ENCODE results near the gene DENND2A. TPM values are rescaled to one million over a fixed set of nuclear protein-coding genes. Genes with fewer than 3 reads are reported as not detected.
"Not testable (repeated sequence)": the region's sequence is repeated elsewhere in the genome, so short reads cannot be mapped to it uniquely, and the experiment has no call there.

Gene DENND2A
- total and polyA plus RNA-seq, 10 of the 15 experiments (the other 5 are each of a cell fraction or from before 2014, with no cell fraction given) = 0.01 TPM; not detected in 9

GRCh38 chr7:140623980-140624379 is 16.6 kb downstream of the DENND2A start:
- RAD21 ChIA-PET (ENCODE audit: unreplicated experiment) = no interaction called here
- Histone ChIP-seq H3K9ac (ENCODE audit: control insufficient read depth, insufficient read depth, low read length) (no peak overlapping the region), H3K4me1 (ENCODE audit: control insufficient read depth, insufficient read depth, low read length) (no peaks in the 10 kb centered on the region), H3K9me3 (replicated peaks; ENCODE audit: control insufficient read depth, insufficient read depth, low read length) (no peaks in the 10 kb centered on the region), H3K4me2 (ENCODE audit: control insufficient read depth, insufficient read depth) (no peak overlapping the region), H3K36me3 (ENCODE audit: control insufficient read depth in 2 of 2, insufficient read depth in 2 of 2, low read length in 1 of 2) (no peaks in the 10 kb centered on the region), H4K20me1 (ENCODE audit: control insufficient read depth, insufficient read depth) (no peaks in the 10 kb centered on the region), H2AFZ (ENCODE audit: control insufficient read depth, low read depth, low read length) (no peak overlapping the region), H3K79me2 (ENCODE audit: control insufficient read depth, insufficient read depth, low read length) (no peaks in the 10 kb centered on the region), H3K27ac (ENCODE audit: control insufficient read depth, insufficient read depth) (no peak overlapping the region), H3K4me3 (no peak overlapping the region), H3K27me3 (replicated peaks in 1 of 2; ENCODE audit: control insufficient read depth in 2 of 2, insufficient read depth in 2 of 2, low read length in 1 of 2) (peaks cover 1 to 3% of the 10 kb centered on the region in 2 experiments; a peak in 2 of 4 replicates)
- POLR2A ChIA-PET = no interaction called here
- TF ChIP-seq SREBF2 (IDR thresholded peaks at IDR 0.05; ENCODE audit: low read length) = no peak
- no peak for TF ChIP-seq YBX1 (IDR thresholded peaks at IDR 0.05)
- ATAC-seq (no peak), FAIRE-seq (no peak), DNase-seq (ENCODE audit: low read depth, low spot score) (no peak)
- CTCF ChIA-PET = no interaction called here
- in situ Hi-C loops (cut with MboI) = no loop called here
- SMC1A ChIA-PET (ENCODE audit: uncharacterized antibody, unreplicated experiment) = no interaction called here
- WGBS (ENCODE audit: insufficient coverage, insufficient replicate concordance, low lambda C conversion rate, missing lambda C conversion rate) = 61% methylated on average over 6 of the region's 6 CpGs
- no TSS peak for BruUV-seq (replicated peaks)
- intact Hi-C loops (cut with micrococcal nuclease; ENCODE audit: unreplicated experiment) = no loop called here

GRCh38 chr7:140621401-140622021 is 19.1 kb downstream of the DENND2A start:
- Histone ChIP-seq H3K9me3 (replicated peaks; ENCODE audit: control insufficient read depth, insufficient read depth, low read length) (no peaks in the 10 kb centered on the region), H4K20me1 (ENCODE audit: control insufficient read depth, insufficient read depth) (no peaks in the 10 kb centered on the region), H3K79me2 (ENCODE audit: control insufficient read depth, insufficient read depth, low read length) (no peaks in the 10 kb centered on the region), H3K27me3 (replicated peaks in 1 of 2; ENCODE audit: control insufficient read depth in 2 of 2, insufficient read depth in 2 of 2, low read length in 1 of 2) (peaks cover 1 to 2% of the 10 kb centered on the region in 2 experiments; a peak in 2 of 4 replicates), H3K27ac (ENCODE audit: control insufficient read depth, insufficient read depth) (no peak overlapping the region), H3K4me3 (no peak overlapping the region), H2AFZ (ENCODE audit: control insufficient read depth, low read depth, low read length) (no peak overlapping the region), H3K4me2 (ENCODE audit: control insufficient read depth, insufficient read depth) (no peak overlapping the region), H3K4me1 (ENCODE audit: control insufficient read depth, insufficient read depth, low read length) (no peaks in the 10 kb centered on the region), H3K9ac (ENCODE audit: control insufficient read depth, insufficient read depth, low read length) (no peak overlapping the region), H3K36me3 (ENCODE audit: control insufficient read depth in 2 of 2, insufficient read depth in 2 of 2, low read length in 1 of 2) (no peaks in the 10 kb centered on the region)
- no peak for TF ChIP-seq DPF2 (IDR thresholded peaks at IDR 0.05)
- ChIA-PET POLR2A (no interaction called here), RAD21 (ENCODE audit: unreplicated experiment) (no interaction called here), SMC1A (ENCODE audit: uncharacterized antibody, unreplicated experiment) (no interaction called here), CTCF (no interaction called here)
- DNase-seq (ENCODE audit: low read depth, low spot score) (no peak), ATAC-seq (peak; percentile 33; the same call in 2 of the 3 replicates), FAIRE-seq (no peak)
- intact Hi-C loops (cut with micrococcal nuclease; ENCODE audit: unreplicated experiment) (no loop called here), in situ Hi-C loops (cut with MboI) (no loop called here)
- BruUV-seq (replicated peaks) = no TSS peak
- 36% methylated on average over 7 of the region's 7 CpGs for WGBS (ENCODE audit: insufficient coverage, insufficient replicate concordance, low lambda C conversion rate, missing lambda C conversion rate)

GRCh38 chr7:140619915-140620510 is 20.6 kb downstream of the DENND2A start:
- H3K27me3 ChIP-seq (replicated peaks in 1 of 2; ENCODE audit: control insufficient read depth in 2 of 2, insufficient read depth in 2 of 2, low read length in 1 of 2); H2AFZ ChIP-seq (ENCODE audit: control insufficient read depth, low read depth, low read length); BruUV-seq (replicated peaks); CTCF ChIA-PET; RAD21 ChIA-PET (ENCODE audit: unreplicated experiment); ATAC-seq; FAIRE-seq; H3K27ac ChIP-seq (ENCODE audit: control insufficient read depth, insufficient read depth); H3K9ac ChIP-seq (ENCODE audit: control insufficient read depth, insufficient read depth, low read length); DNase-seq (ENCODE audit: low read depth, low spot score); H3K36me3 ChIP-seq (ENCODE audit: control insufficient read depth in 2 of 2, insufficient read depth in 2 of 2, low read length in 1 of 2); POLR2A ChIA-PET; in situ Hi-C loops (cut with MboI); H3K79me2 ChIP-seq (ENCODE audit: control insufficient read depth, insufficient read depth, low read length); H3K4me2 ChIP-seq (ENCODE audit: control insufficient read depth, insufficient read depth); H3K4me3 ChIP-seq; H3K9me3 ChIP-seq (replicated peaks; ENCODE audit: control insufficient read depth, insufficient read depth, low read length); H3K4me1 ChIP-seq (ENCODE audit: control insufficient read depth, insufficient read depth, low read length); H4K20me1 ChIP-seq (ENCODE audit: control insufficient read depth, insufficient read depth); intact Hi-C loops (cut with micrococcal nuclease; ENCODE audit: unreplicated experiment): not testable (repeated sequence)
- 64% methylated on average over 11 of the region's 11 CpGs for WGBS (ENCODE audit: insufficient coverage, insufficient replicate concordance, low lambda C conversion rate, missing lambda C conversion rate)
- SMC1A ChIA-PET (ENCODE audit: uncharacterized antibody, unreplicated experiment) = interaction anchor here (0.6 kb wide), 1 partner anchor 24 kb away, joined by 4 read pairs; no protein-coding TSS in a partner anchor

Data from GM12878 (cell line).